ENCODE measurements around the gene PITX3. TPM values are rescaled to one million over a fixed set of nuclear protein-coding genes. Genes with fewer than 3 reads are reported as not detected.

The PITX3 gene
- total RNA-seq, 1 donor from 2014 or later = not detected

DNA sequence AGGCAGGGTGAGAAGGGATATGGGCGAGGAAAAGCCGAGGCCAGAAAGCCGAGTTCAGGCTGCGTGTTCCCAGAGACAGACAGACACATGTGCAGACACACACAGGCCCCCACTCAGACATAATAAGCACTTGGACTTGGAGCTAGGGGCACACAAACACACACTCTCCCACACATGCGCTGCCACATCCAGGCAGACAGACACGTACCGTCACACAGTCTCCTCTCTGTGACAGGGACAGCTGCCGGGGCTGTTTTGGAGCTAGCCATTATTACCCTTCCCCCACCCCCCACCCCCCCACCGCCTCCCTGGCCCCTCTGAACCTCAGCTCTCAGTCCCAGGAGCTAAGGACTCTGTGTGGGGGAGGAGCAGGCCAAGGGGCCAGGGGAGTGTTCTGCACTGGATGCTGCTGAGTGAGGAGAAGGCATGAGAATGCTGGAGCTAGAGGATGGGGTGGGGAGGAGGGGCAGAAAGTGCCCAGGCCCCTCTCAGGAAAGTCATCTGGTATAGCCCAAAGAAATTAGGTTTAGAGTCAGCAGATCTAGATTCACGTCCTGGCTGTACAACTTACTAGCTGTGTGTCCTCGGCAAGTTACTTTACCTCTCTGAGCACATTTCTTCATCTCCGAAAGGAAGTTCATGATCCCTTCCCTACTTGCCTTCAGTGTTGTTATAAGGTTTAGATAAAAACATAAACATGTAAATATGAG is 6.3 kb downstream of the PITX3 start:
- H3K4me3 Mint-ChIP-seq = no peak overlapping the region
- peaks cover 97% of the 10 kb centered on the region for H3K27me3 Mint-ChIP-seq (ENCODE audit: low read depth)
- no peak for DNase-seq (ENCODE audit: low read depth, low spot score)
- no peaks in the 10 kb centered on the region for H3K9me3 Mint-ChIP-seq
- no peaks in the 10 kb centered on the region for H3K36me3 Mint-ChIP-seq (ENCODE audit: low read depth)
- H3K27ac Mint-ChIP-seq (ENCODE audit: unreplicated experiment) = no peak overlapping the region
- TF ChIP-seq, protein P1, sequence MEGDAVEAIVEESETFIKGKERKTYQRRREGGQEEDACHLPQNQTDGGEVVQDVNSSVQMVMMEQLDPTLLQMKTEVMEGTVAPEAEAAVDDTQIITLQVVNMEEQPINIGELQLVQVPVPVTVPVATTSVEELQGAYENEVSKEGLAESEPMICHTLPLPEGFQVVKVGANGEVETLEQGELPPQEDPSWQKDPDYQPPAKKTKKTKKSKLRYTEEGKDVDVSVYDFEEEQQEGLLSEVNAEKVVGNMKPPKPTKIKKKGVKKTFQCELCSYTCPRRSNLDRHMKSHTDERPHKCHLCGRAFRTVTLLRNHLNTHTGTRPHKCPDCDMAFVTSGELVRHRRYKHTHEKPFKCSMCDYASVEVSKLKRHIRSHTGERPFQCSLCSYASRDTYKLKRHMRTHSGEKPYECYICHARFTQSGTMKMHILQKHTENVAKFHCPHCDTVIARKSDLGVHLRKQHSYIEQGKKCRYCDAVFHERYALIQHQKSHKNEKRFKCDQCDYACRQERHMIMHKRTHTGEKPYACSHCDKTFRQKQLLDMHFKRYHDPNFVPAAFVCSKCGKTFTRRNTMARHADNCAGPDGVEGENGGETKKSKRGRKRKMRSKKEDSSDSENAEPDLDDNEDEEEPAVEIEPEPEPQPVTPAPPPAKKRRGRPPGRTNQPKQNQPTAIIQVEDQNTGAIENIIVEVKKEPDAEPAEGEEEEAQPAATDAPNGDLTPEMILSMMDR (conservative IDR thresholded peaks at IDR 0.05) = no peak
- peaks cover under 1% of the 10 kb centered on the region for H3K4me1 Mint-ChIP-seq

DNA sequence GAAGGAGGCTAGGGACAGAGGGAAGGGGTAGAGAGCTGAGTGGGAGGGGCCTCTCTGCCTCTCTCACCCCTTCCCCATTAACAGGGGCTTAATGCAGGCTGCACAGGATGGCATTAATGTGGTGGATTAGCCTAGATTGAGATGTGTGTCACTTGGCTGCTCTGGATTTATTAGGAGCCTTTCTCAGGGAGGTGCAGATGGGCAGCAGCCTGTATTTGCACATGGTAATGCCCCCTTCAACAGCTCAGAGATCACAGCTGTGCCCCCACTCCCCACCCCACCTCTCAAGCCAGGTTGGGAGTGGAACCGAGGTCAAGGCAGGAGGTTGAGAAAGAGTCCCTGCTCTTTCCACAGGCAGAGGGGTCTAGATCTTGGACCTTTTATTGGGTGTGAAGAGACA is 7.3 kb downstream of the PITX3 start:
- H3K9me3 Mint-ChIP-seq = no peaks in the 10 kb centered on the region
- no peaks in the 10 kb centered on the region for H3K36me3 Mint-ChIP-seq (ENCODE audit: low read depth)
- no peak for DNase-seq (ENCODE audit: low read depth, low spot score)
- no peak overlapping the region for H3K27ac Mint-ChIP-seq (ENCODE audit: unreplicated experiment)
- H3K27me3 Mint-ChIP-seq (ENCODE audit: low read depth) = peaks cover 97% of the 10 kb centered on the region
- H3K4me1 Mint-ChIP-seq = peaks cover 6% of the 10 kb centered on the region
- TF ChIP-seq, protein P1 (conservative IDR thresholded peaks at IDR 0.05) = no peak
- peak overlapping the region; percentile 8 for H3K4me3 Mint-ChIP-seq

DNA sequence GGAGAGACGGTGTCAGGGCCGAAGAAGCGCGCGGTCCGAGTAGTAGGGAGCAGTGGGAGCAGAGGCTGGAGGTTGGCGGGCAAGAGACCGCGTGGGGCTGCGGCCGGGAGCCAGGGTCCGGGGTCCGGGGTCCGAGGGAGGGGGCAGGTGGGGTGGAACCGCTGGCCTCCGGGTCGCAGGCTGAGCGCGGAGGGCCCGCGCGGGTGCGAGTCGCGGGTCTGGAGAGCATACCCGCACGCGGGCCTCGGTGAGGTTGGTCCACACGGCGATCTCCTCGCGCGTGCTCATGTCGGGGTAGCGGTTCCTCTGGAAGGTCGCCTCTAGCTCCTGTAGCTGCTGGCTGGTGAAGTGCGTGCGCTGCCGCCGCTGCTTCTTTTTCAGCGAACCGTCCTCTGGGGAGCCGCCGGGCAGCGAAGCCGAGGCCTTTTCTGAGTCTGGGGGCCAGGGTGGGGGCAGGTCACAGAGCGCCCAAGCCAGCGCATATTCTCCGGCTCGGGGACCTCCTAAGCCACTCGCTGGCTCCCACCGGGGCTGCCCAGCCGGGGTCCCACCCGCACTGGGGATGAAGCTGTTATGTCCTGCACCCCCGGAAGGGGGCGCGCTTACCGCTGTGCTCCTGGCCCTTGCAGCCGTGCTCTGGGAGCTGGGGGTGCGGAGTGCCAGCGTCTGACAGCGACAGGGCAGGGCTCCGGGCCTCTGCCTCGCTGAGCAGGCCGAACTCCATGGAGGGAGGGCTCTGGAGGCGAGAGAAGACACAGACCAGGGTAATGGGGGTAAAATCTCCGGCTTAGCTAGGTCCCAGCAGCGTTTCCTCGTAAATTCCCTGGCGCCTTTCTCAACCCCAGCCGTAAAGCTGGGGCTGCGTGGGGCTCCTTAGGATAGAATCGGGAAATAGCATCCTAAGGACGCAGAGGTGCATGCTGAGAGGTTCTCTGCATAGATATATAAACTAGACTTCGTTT is 9.7 kb downstream of the PITX3 start:
- no peaks in the 10 kb centered on the region for H3K36me3 Mint-ChIP-seq (ENCODE audit: low read depth)
- peak; percentile 43 for DNase-seq (ENCODE audit: low read depth, low spot score)
- H3K27me3 Mint-ChIP-seq (ENCODE audit: low read depth) = peaks cover 99% of the 10 kb centered on the region
- peak overlapping the region; percentile 19 for H3K4me3 Mint-ChIP-seq
- no peaks in the 10 kb centered on the region for H3K9me3 Mint-ChIP-seq
- TF ChIP-seq, protein P1 (conservative IDR thresholded peaks at IDR 0.05) = peak; percentile 74
- H3K27ac Mint-ChIP-seq (ENCODE audit: unreplicated experiment) = no peak overlapping the region
- H3K4me1 Mint-ChIP-seq = peaks cover 6% of the 10 kb centered on the region

DNA sequence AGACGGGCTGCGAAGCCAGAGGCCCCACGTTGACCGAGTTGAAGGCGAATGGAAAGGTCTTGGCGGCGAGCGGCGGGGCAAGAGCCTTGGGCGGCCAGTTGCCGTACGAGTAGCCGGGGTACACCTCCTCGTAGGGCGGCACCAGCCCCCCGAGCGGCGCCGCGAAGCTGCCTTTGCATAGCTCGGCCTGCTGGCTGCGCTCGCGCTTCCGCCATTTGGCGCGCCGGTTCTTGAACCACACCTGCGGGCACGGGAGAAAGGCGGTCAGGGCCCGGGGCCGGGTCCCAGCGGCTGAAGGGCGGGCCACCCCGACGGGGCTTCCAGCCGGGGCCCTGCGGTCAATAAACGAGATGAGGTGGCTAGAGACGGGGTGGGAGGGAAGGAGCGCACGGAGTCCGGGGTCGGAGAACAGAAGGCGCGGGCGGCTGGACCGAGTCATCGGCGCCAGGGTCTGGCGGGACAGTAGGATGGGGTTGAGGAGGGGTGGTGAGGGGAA is 10.4 kb downstream of the PITX3 start:
- Mint-ChIP-seq H3K4me3 (peak overlapping the region; percentile 19), H3K4me1 (peaks cover 12% of the 10 kb centered on the region), H3K9me3 (no peaks in the 10 kb centered on the region), H3K27me3 (ENCODE audit: low read depth) (peaks cover 99% of the 10 kb centered on the region), H3K36me3 (ENCODE audit: low read depth) (no peaks in the 10 kb centered on the region), H3K27ac (ENCODE audit: unreplicated experiment) (no peak overlapping the region)
- DNase-seq (ENCODE audit: low read depth, low spot score) = no peak
- TF ChIP-seq, protein P1 (conservative IDR thresholded peaks at IDR 0.05) = peak; percentile 35

DNA sequence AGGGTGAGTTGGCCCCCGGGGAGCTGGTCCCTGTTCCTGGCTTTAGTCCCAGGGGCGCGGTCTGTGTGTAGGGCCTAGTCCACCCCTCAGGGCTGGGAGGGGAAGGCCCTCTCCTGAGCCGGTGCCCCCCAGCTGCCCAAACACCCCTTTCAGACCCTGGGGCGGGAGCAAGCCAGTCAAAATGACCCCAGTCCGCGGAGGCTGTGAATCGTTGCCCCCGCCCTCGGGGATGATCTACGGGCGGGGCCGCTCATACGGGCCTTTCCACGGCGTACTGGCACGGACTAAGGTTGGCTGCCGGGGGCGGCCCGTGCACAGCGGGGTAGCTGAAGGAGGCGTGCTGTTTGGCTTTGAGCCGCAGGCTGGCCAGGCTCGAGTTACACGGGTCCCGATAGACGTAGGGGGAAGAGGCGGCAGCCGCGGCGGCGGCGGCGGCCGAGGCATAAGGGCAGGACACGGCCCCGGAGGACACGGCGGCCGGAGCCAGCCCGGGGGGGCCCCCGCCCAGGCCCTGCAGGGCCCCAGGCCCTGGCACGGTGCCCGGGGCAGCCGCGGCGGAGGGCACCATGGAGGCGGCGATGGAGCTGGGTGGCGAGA is 10.9 kb downstream of the PITX3 start:
- TF ChIP-seq, protein P1 (conservative IDR thresholded peaks at IDR 0.05) = no peak
- H3K9me3 Mint-ChIP-seq = no peaks in the 10 kb centered on the region
- peak overlapping the region; percentile 81 for H3K4me3 Mint-ChIP-seq
- H3K27ac Mint-ChIP-seq (ENCODE audit: unreplicated experiment) = no peak overlapping the region
- no peaks in the 10 kb centered on the region for H3K36me3 Mint-ChIP-seq (ENCODE audit: low read depth)
- DNase-seq (ENCODE audit: low read depth, low spot score) = peak; percentile 32
- peaks cover 17% of the 10 kb centered on the region for H3K4me1 Mint-ChIP-seq
- H3K27me3 Mint-ChIP-seq (ENCODE audit: low read depth) = peaks cover 99% of the 10 kb centered on the region

Measured in neural crest cell (in vitro differentiated cells).